IMR-90 (cell line): ENCODE results near the gene ITPKC. TPM values are rescaled to one million over a fixed set of nuclear protein-coding genes. Genes with fewer than 3 reads are reported as not detected.
A peak's percentile ranks its signal among the peaks of the same experiment; 100 is the strongest.

Source experiments
- ATAC-seq: fragments of 200-7000 bp; cut with Tn5 transposase; 2 replicates; pipeline ENCODE4 v1.9.1; 2020; ENCODE audit warnings: low read depth, mild to moderate bottlenecking, moderate library complexity
- BruUV-seq: library from RNA; stranded (reverse); fragments of 400-500 nt; replicated peaks from 2 replicates; lab custom pipeline; 2021; lab: Mats Ljungman, UMichigan
- CTCF ChIA-PET: fragments of 300-600 bp; formaldehyde crosslinking; extraction: SDS; loops from one replicate; lab custom pipeline; 2021; ENCODE audit warnings: antibody characterized with exemption; lab: Yijun Ruan, JAX
- POLR2A ChIA-PET: fragments of 300-600 bp; sonication (Branson Sonifier 250); formaldehyde crosslinking; loops from one replicate; lab custom pipeline; 2022; ENCODE audit warnings: antibody characterized with exemption; ENCODE audit not compliant: unreplicated experiment; lab: Charles Lee
- DNase-seq: peaks from one replicate; pipeline ENCODE4 v3.0.0; 2013
- H2AFZ ChIP-seq: replicated peaks from 2 replicates; pipeline ENCODE3; 2013; ENCODE audit warnings: low read length, mild to moderate bottlenecking; ENCODE audit not compliant: poor library complexity
- H2AK5ac ChIP-seq: 2 replicates; pipeline ENCODE4 v1.6.1; 2013; ENCODE audit warnings: low read depth, low read length, inconsistent platforms
- H2AK9ac ChIP-seq: replicated peaks from 2 replicates; pipeline ENCODE3; 2013; ENCODE audit warnings: mild to moderate bottlenecking, low read depth, low read length, moderate library complexity; ENCODE audit not compliant: poor library complexity
- H2BK120ac ChIP-seq: 2 replicates; pipeline ENCODE4 v1.6.1; 2013; ENCODE audit warnings: low read depth, low read length, inconsistent platforms
- H2BK15ac ChIP-seq: 3 replicates; pipeline ENCODE4 v1.6.1; 2013; ENCODE audit warnings: low read depth, low read length, inconsistent platforms
- H2BK20ac ChIP-seq: 2 replicates; pipeline ENCODE4 v1.6.1; 2013; ENCODE audit warnings: low read depth, mild to moderate bottlenecking, inconsistent platforms, low read length, moderate library complexity
- H2BK5ac ChIP-seq: 2 replicates; pipeline ENCODE4 v1.6.1; 2013; ENCODE audit warnings: mild to moderate bottlenecking, low read depth, low read length, inconsistent platforms; ENCODE audit not compliant: poor library complexity, severe bottlenecking
- H3K14ac ChIP-seq: replicated peaks from 2 replicates; pipeline ENCODE4 v1.6.1; 2013; ENCODE audit warnings: low read depth, low read length, inconsistent platforms
- H3K18ac ChIP-seq: 2 replicates; pipeline ENCODE4 v1.6.1; 2013; ENCODE audit warnings: low read depth, low read length, control low read depth
- H3K23ac ChIP-seq: 2 replicates; pipeline ENCODE4 v1.6.1; 2013; ENCODE audit warnings: low read depth, low read length, inconsistent platforms
- H3K27ac ChIP-seq: 2 replicates; pipeline ENCODE4 v1.5.1; 2013; ENCODE audit warnings: mild to moderate bottlenecking, control low read depth, low read length; ENCODE audit not compliant: insufficient read depth
- H3K27me3 ChIP-seq: 2 replicates; pipeline ENCODE4 v1.6.1; 2013; ENCODE audit warnings: low read length; ENCODE audit not compliant: control insufficient read depth, insufficient read depth
- H3K36me3 ChIP-seq: 2 replicates; pipeline ENCODE4 v1.6.1; 2013; ENCODE audit warnings: low read length, mixed read lengths; ENCODE audit not compliant: control insufficient read depth, insufficient read depth
- H3K4ac ChIP-seq: 2 replicates; pipeline ENCODE4 v1.6.1; 2013; ENCODE audit warnings: low read depth, low read length, inconsistent platforms
- H3K4me1 ChIP-seq: 2 replicates; pipeline ENCODE4 v1.6.1; 2013; ENCODE audit warnings: low read length, mixed read lengths; ENCODE audit not compliant: control insufficient read depth, insufficient read depth
- H3K4me2 ChIP-seq: 2 replicates; pipeline ENCODE4 v1.6.1; 2013; ENCODE audit warnings: low read depth, mild to moderate bottlenecking, control low read depth, low read length, moderate library complexity
- H3K4me3 ChIP-seq: 2 replicates; pipeline ENCODE4 v1.5.1; 2013; ENCODE audit warnings: low read depth, mild to moderate bottlenecking, control low read depth, low read length, moderate library complexity; ENCODE audit not compliant: insufficient read depth
- H3K56ac ChIP-seq: 2 replicates; pipeline ENCODE4 v1.6.1; 2013; ENCODE audit warnings: low read length, inconsistent platforms; ENCODE audit not compliant: insufficient read depth; ENCODE audit errors: extremely low read depth
- H3K79me1 ChIP-seq, 2 experiments: 2 replicates each; pipeline ENCODE4 v1.6.1; 2013; ENCODE audit warnings: low read length in 2 of 2, inconsistent platforms in 1 of 2, low read depth in 1 of 2
- H3K9ac ChIP-seq: 2 replicates; pipeline ENCODE4 v1.6.1; 2013; ENCODE audit warnings: low read depth, low read length, control low read depth
- H3K9me1 ChIP-seq: 2 replicates; pipeline ENCODE4 v1.6.1; 2013; ENCODE audit warnings: low read length, inconsistent platforms; ENCODE audit not compliant: insufficient read depth
- H3K9me3 ChIP-seq: 2 replicates; pipeline ENCODE4 v1.6.1; 2013; ENCODE audit warnings: low read length; ENCODE audit not compliant: control insufficient read depth, insufficient read depth
- H4K20me1 ChIP-seq: 2 replicates; pipeline ENCODE4 v1.6.1; 2013; ENCODE audit warnings: low read length, inconsistent platforms; ENCODE audit not compliant: insufficient read depth
- H4K5ac ChIP-seq: 2 replicates; pipeline ENCODE4 v1.6.1; 2013; ENCODE audit warnings: mild to moderate bottlenecking, low read depth, low read length, control low read depth
- H4K8ac ChIP-seq, 2 experiments: 2 replicates each; pipeline ENCODE4 v1.6.1; 2013; ENCODE audit warnings: low read depth in 2 of 2, low read length in 2 of 2, control low read depth in 1 of 2, inconsistent platforms in 1 of 2
- H4K91ac ChIP-seq: 2 replicates; pipeline ENCODE4 v1.6.1; 2013; ENCODE audit warnings: low read depth, low read length, inconsistent platforms; ENCODE audit not compliant: insufficient read depth
- CEBPB ChIP-seq: IDR thresholded peaks from 2 replicates; pipeline ENCODE4 v1.6.1; 2012; ENCODE audit warnings: low read depth, low read length, improper control_type of control experiment
- WGBS, 2 experiments: methylation state at CpG; one replicate each; pipeline versions ENCODE4 v1.1.5 to v1.1.7; 2013; ENCODE audit warnings: missing lambda C conversion rate in 2 of 2; ENCODE audit not compliant: insufficient read length in 1 of 2; ENCODE audit errors: extremely low coverage in 2 of 2; 5-methylcytosine and 5-hydroxymethylcytosine counted together
- dilution Hi-C: fragments of 300-500 bp; cut with HindIII; formaldehyde crosslinking; loops from one replicate; pipeline ENCODE4 v1.14.3; 2018; ENCODE audit warnings: low sequenced_read_pairs; ENCODE audit not compliant: unreplicated experiment
- in situ Hi-C: fragments of 300-500 bp; cut with MboI; formaldehyde crosslinking; loops from 3 replicates; pipeline ENCODE4 v1.14.3; 2019; ENCODE audit warnings: low sequenced_read_pairs, inconsistent platforms, mixed read lengths
- intact Hi-C: fragments of 100-400 bp; cut with micrococcal nuclease; formaldehyde crosslinking; loops from 2 replicates; pipeline ENCODE4 v1.10.0; 2022
- polyA plus RNA-seq, 3 experiments: library from polyadenylated mRNA; depleted of rRNA; stranded (reverse); fragments of >200 nt; gene quantifications; 2 replicates each; pipeline ENCODE4 v1.2.3, GENCODE V29; 2012; ENCODE audit warnings: low replicate concordance in 1 of 3
- total RNA-seq: library from RNA; depleted of rRNA; stranded (reverse); fragments of >200 nt; gene quantifications from 2 replicates; pipeline ENCODE4 v1.2.3, GENCODE V29; 2012
- TF ChIP-seq, protein P1 (sequence below): conservative IDR thresholded peaks from 2 replicates; pipeline ENCODE4 v1.5.1; 2012; ENCODE audit warnings: mild to moderate bottlenecking, low read depth, low read length, improper control_type of control experiment

The ITPKC gene
- total and polyA plus RNA-seq, 2 of the 4 experiments (the other 2 are of a cell fraction), result 7.7 to 9.4 TPM

DNA sequence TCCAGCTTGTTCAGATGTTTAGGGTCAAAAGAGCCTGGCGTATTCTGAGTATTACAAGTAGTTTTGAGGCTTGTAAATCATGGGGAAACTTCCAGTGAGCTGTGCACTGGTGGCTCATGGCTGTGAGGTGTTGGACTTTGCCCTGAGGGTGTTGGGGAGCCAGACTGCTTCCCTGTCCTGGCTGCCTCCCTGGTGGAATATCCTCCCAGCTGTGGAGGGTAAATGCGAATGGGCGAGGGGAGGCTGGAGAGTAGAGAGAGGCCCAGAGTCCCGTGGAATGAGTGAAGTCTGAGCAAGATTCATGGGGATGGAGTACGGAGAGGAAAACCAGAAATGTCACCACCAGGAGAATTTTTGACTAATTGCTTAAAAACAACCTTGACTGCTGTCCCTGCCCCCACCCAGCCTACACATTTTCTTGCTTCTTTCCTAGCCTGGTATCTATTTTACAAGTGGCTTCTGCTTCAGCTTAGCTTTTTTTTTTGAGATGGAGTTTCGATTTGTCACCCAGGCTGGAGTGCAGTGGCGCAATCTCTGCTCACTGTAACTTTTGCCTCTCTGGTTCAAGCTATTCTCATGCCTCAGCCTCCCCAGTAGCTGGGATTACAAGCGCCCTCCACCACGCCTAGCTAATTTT, 37.8 kb downstream of the ITPKC start:
- Histone ChIP-seq H3K27ac (peak overlapping the region; percentile 40), H3K36me3 (peaks cover 38% of the 10 kb centered on the region), H3K9ac (0 out of 2 replicates have a peak overlapping the region, but pooled peaks have one; percentile 10), H2BK20ac (no peak overlapping the region), H3K23ac (no peak overlapping the region), H4K5ac (no peak overlapping the region), H3K9me3 (no peaks in the 10 kb centered on the region), H2AFZ (no peak overlapping the region), H2AK9ac (no peak overlapping the region), H3K4me2 (peak overlapping the region; percentile 18; the same call in 1 of the 2 replicates), H3K4me3 (no peak overlapping the region), H2BK15ac (no peak overlapping the region), H3K4me1 (peaks cover 4% of the 10 kb centered on the region), H3K56ac (no peak overlapping the region), H2AK5ac (no peak overlapping the region), H3K27me3 (no peaks in the 10 kb centered on the region), H3K14ac (no peak overlapping the region), H2BK120ac (no peak overlapping the region), H4K8ac (no peak overlapping the region), H4K20me1 (peaks cover 35% of the 10 kb centered on the region), H3K4ac (no peak overlapping the region), H3K9me1 (peaks cover 13% of the 10 kb centered on the region; the same call in 1 of the 2 replicates), H4K91ac (no peak overlapping the region), H2BK5ac (no peak overlapping the region), H3K18ac (no peak overlapping the region), H3K79me1 (peaks cover 25 to 53% of the 10 kb centered on the region in 2 experiments)
- no TSS peak for BruUV-seq
- ATAC-seq, result no peak
- in situ Hi-C loops, result no loop called here
- intact Hi-C loops, result loop anchor here (5.0 kb wide), 1 partner anchor 43 kb away; the partner anchor contains the start of gene EGLN2
- ChIA-PET CTCF (no interaction called here), POLR2A (interaction anchor here (0.6 kb wide), 2 partner anchors 45 to 51 kb away, joined by 4 to 6 read pairs; partner anchors contain the start of gene EGLN2)
- no CpG with 5 or more reads among the region's 9 CpGs for WGBS, 2 experiments
- dilution Hi-C loops, result no loop called here
- TF ChIP-seq, protein P1, sequence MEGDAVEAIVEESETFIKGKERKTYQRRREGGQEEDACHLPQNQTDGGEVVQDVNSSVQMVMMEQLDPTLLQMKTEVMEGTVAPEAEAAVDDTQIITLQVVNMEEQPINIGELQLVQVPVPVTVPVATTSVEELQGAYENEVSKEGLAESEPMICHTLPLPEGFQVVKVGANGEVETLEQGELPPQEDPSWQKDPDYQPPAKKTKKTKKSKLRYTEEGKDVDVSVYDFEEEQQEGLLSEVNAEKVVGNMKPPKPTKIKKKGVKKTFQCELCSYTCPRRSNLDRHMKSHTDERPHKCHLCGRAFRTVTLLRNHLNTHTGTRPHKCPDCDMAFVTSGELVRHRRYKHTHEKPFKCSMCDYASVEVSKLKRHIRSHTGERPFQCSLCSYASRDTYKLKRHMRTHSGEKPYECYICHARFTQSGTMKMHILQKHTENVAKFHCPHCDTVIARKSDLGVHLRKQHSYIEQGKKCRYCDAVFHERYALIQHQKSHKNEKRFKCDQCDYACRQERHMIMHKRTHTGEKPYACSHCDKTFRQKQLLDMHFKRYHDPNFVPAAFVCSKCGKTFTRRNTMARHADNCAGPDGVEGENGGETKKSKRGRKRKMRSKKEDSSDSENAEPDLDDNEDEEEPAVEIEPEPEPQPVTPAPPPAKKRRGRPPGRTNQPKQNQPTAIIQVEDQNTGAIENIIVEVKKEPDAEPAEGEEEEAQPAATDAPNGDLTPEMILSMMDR, result no peak
- peak; percentile 56 for TF ChIP-seq CEBPB
- DNase-seq, result peak; percentile 19
